ENCODE results near the gene CMSS1.

DNA sequence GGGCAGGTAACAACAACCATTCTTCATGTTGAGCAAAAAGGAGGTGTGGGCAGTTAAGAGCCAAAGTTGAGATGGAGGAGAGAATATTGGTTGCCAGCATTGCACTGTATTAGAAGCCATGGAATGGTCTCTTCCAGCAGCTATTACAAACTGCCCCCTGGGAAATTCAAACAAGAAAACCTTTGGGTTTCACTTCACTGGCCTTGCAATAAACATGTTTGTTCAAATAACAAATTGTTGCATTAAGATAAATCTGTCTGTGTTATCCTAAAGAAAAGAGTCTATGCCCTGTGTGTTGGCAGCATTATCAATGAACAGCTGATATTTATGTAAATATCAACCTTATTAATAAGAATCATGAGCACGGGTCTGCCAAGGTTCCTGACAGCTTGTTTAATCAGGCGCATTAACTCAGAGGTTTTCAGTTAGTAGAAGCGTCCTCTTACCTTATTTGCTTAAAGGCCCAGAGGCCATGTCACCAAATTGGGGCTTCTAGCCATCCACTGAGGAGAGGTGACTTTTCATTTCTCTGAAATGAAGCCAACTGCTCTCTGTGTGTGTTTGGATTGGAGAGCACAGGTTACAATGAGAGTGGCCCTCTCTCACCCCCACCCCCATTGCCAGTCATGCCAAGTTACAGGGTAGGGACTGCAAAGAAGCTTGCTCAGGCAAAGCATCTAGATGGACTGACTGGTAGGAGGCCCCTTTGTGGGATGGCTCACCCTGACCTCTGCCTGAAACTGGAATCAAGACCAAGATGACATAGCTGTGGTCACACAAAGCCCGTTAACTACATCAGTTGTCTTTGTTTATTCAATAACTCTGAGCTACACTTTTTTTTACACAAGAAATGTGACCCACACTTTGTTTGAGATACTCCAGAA is 286.1 kb downstream of the CMSS1 start:
- no peak for TF ChIP-seq CTCF (conservative IDR thresholded peaks at IDR 0.05; ENCODE audit: low read depth, low read length)
- TF ChIP-seq EZH2 (IDR thresholded peaks at IDR 0.05; ENCODE audit: borderline replicate concordance, low read depth, low read length, poor library complexity, severe bottlenecking), result no peak

All from A673 (cell line).